ENCODE results near the gene PLA2G6. TPM values are rescaled to one million over a fixed set of nuclear protein-coding genes. Genes with fewer than 3 reads are reported as not detected.

Gene PLA2G6
- total and polyA plus RNA-seq, 2 of the 8 experiments (the other 6 are each of a cell fraction or from before 2014, with no cell fraction given) = 13.2 to 21.0 TPM

DNA sequence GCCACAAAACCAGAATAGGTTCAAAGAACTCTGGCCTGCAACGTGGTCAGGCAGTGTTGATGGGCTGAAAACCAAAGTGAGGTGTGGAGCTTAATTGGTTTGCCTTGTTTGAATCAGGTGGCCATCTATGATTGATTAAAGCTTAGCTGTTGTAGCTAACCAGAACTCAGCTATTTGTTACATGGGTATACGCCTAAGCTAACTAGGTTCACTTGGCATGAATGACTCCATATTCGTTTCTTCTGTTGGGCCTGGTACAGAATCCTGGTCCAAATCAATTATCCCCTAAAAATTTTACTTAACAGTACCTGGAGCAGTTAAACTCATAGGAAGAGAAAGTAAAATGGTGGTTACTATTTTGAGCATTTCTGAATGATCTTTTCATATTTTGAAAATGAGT, 63.4 kb downstream of the PLA2G6 start:
- peaks cover 0 to 3% (median 0%) of the 10 kb centered on the region in 4 experiments; a peak in 4 of 7 replicates for H3K4me1 ChIP-seq (replicated peaks in 1 of 4; ENCODE audit: control insufficient read depth in 3 of 4, insufficient read depth in 4 of 4, low read length in 3 of 4)
- no peak overlapping the region for H2BK12ac ChIP-seq (ENCODE audit: low read depth, low read length)
- POLR2A ChIA-PET (ENCODE audit: partially characterized antibody) = no interaction called here
- H4K8ac ChIP-seq (ENCODE audit: extremely low read depth, insufficient read depth, low read length) = no peak overlapping the region
- H3K9me3 ChIP-seq (ENCODE audit: insufficient read depth in 2 of 2, low read depth in 1 of 2, low read length in 1 of 2) = no peaks in the 10 kb centered on the region
- 90% methylated on average over 3 of the region's 3 CpGs; no CpG with 5 or more reads in 1 of the 2 experiments for WGBS, 2 experiments (ENCODE audit: extremely low coverage in 1 of 2, insufficient coverage in 1 of 2, insufficient read length in 1 of 2, insufficient replicate concordance in 2 of 2, low coverage in 1 of 2, low lambda C conversion rate in 2 of 2, missing lambda C conversion rate in 1 of 2)
- no peak overlapping the region for H2BK120ac ChIP-seq (replicated peaks; ENCODE audit: low read depth, low read length)
- no peak overlapping the region for H3K14ac ChIP-seq (ENCODE audit: insufficient read length)
- no peaks in the 10 kb centered on the region for H3K79me2 ChIP-seq (ENCODE audit: control insufficient read depth in 1 of 2, insufficient read depth in 2 of 2, low read length in 2 of 2)
- DNase-seq (ENCODE audit: low read depth in 1 of 2, low spot score in 2 of 2) = no peak
- no peak overlapping the region for H3K18ac ChIP-seq (ENCODE audit: extremely low read depth, low read length)
- H3K4me2 ChIP-seq (ENCODE audit: insufficient read depth in 1 of 2, low read depth in 2 of 2, low read length in 2 of 2) = no peak overlapping the region
- H2BK5ac ChIP-seq (ENCODE audit: low read depth, low read length) = no peak overlapping the region
- H4K5ac ChIP-seq (ENCODE audit: insufficient read length, low read depth, low read length) = no peak overlapping the region
- no peak overlapping the region for H2AFZ ChIP-seq (ENCODE audit: low read length)
- H4K91ac ChIP-seq (replicated peaks; ENCODE audit: insufficient read length, low read length) = no peak overlapping the region
- H3K27me3 ChIP-seq (replicated peaks in 1 of 4; ENCODE audit: control insufficient read depth in 3 of 4, extremely low read depth in 1 of 4, insufficient read depth in 3 of 4, low read length in 3 of 4) = no peaks in the 10 kb centered on the region; a peak in 2 of 7 replicates
- CTCF ChIA-PET (ENCODE audit: partially characterized antibody) = interaction anchor here (0.7 to 2.2 kb wide), 6 partner anchors 11 to 74 kb away, joined by 3 to 7 read pairs (median 4); no protein-coding TSS in a partner anchor
- no peak overlapping the region for H3K56ac ChIP-seq (replicated peaks; ENCODE audit: insufficient read length, low read depth, low read length)
- no peak overlapping the region for H2AK5ac ChIP-seq (ENCODE audit: low read depth, low read length)
- FAIRE-seq = no peak
- no peak overlapping the region for H3K9ac ChIP-seq (replicated peaks in 1 of 4; ENCODE audit: extremely low read depth in 1 of 4, low read depth in 3 of 4, low read length in 3 of 4)
- no peak overlapping the region for H3K4me3 ChIP-seq (ENCODE audit: extremely low read depth in 1 of 4, insufficient read depth in 2 of 4, low read depth in 3 of 4, low read length in 4 of 4)
- no peak overlapping the region for H3K4ac ChIP-seq (replicated peaks; ENCODE audit: insufficient read length, low read depth, low read length)
- H3K27ac ChIP-seq (ENCODE audit: low read depth, low read length) = no peak overlapping the region
- no peaks in the 10 kb centered on the region for H3K23me2 ChIP-seq (ENCODE audit: low read depth, low read length)
- no peak overlapping the region for H2BK15ac ChIP-seq (ENCODE audit: low read length)
- H2BK20ac ChIP-seq (ENCODE audit: low read length) = no peak overlapping the region
- H3K79me1 ChIP-seq (ENCODE audit: low read depth, low read length) = no peaks in the 10 kb centered on the region
- no peaks in the 10 kb centered on the region for H4K20me1 ChIP-seq (replicated peaks in 1 of 2; ENCODE audit: control insufficient read depth in 1 of 2, insufficient read depth in 2 of 2, low read length in 2 of 2)
- H3K36me3 ChIP-seq (ENCODE audit: control insufficient read depth in 2 of 4, insufficient read depth in 4 of 4, low read length in 3 of 4) = no peaks in the 10 kb centered on the region
- no peak overlapping the region for H3K23ac ChIP-seq (ENCODE audit: insufficient read length)
- TF ChIP-seq SAP30 (IDR thresholded peaks at IDR 0.05; ENCODE audit: insufficient read depth, insufficient replicate concordance, low read length) = no peak
- TF ChIP-seq, protein P1, sequence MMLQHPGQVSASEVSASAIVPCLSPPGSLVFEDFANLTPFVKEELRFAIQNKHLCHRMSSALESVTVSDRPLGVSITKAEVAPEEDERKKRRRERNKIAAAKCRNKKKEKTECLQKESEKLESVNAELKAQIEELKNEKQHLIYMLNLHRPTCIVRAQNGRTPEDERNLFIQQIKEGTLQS (IDR thresholded peaks at IDR 0.05; ENCODE audit: insufficient read depth, low read depth, low read length) = no peak
